IPS-20b (cell line): ENCODE data around the gene DLST.
"Not testable (repeated sequence)": the region's sequence is repeated elsewhere in the genome, so short reads cannot be mapped to it uniquely, and the experiment has no call there.

ENCODE experiments used
- H3K27ac ChIP-seq: one replicate; pipeline ENCODE4 v1.5.1; 2013; ENCODE audit warnings: low read length
- H3K27me3 ChIP-seq: 2 replicates; pipeline ENCODE4 v1.6.1; 2013; ENCODE audit warnings: mild to moderate bottlenecking, low read length, inconsistent platforms; ENCODE audit not compliant: insufficient read depth
- H3K36me3 ChIP-seq: 2 replicates; pipeline ENCODE4 v1.6.1; 2013; ENCODE audit warnings: low read depth, mild to moderate bottlenecking, inconsistent platforms, low read length, moderate library complexity; ENCODE audit not compliant: insufficient read depth
- H3K4me1 ChIP-seq: 2 replicates; pipeline ENCODE4 v1.6.1; 2013; ENCODE audit warnings: mild to moderate bottlenecking, control low read depth, inconsistent platforms, low read length, moderate library complexity; ENCODE audit not compliant: insufficient read depth
- H3K4me3 ChIP-seq: 2 replicates; pipeline ENCODE4 v1.5.1; 2013; ENCODE audit warnings: mild to moderate bottlenecking, low read length, inconsistent platforms
- H3K9ac ChIP-seq: 2 replicates; pipeline ENCODE4 v1.6.1; 2013; ENCODE audit warnings: low read depth, mild to moderate bottlenecking, inconsistent platforms, low read length, moderate library complexity
- H3K9me3 ChIP-seq: 2 replicates; pipeline ENCODE4 v1.6.1; 2013; ENCODE audit warnings: mild to moderate bottlenecking, low read depth, low read length, inconsistent platforms; ENCODE audit not compliant: insufficient read depth

DLST gene

DNA sequence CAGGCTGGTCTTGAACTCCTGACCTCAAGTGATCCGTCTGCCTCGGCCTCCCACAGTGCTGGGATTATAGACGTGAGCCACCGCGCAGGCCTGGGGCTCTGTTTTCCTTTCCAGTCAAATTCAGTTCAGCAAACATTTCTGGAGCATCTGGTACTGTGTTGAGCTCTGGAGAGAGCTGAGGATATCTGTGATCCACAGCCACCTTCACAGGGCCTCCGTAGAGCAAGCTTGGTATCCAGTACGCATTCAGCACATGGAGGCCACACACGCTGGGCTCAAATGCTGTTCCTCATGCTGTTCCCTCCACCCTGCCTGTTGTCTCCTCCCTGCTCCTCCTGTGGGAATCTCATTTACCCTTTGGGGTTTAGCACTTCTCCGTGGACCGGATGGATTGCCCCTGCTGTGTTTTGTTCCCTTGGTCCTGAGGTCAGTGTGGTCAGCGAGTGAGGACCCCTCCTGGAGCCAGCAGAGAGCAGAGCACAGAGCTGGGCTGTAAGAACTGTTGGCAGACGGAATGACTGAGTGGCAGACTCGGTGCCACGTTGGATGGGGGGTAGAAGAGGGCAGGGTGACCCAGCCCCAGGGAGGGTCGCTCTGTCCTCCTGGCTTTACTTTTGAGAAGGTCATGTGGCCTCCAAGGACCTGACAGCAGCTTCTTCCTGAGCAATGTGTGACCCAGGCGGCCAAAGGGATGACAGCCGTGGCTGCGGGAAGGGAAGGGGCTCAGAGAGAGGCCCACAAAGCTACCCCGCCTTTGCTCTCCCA lies 40.5 kb downstream of the DLST start:
- Histone ChIP-seq H3K4me3 (peak overlapping the region; percentile 82), H3K36me3 (no peaks in the 10 kb centered on the region), H3K27me3 (peaks cover 8% of the 10 kb centered on the region; the same call in 1 of the 2 replicates), H3K9me3 (no peaks in the 10 kb centered on the region), H3K27ac (no peak overlapping the region), H3K9ac (peak overlapping the region; percentile 83; the same call in 1 of the 2 replicates), H3K4me1 (no peaks in the 10 kb centered on the region)

DNA sequence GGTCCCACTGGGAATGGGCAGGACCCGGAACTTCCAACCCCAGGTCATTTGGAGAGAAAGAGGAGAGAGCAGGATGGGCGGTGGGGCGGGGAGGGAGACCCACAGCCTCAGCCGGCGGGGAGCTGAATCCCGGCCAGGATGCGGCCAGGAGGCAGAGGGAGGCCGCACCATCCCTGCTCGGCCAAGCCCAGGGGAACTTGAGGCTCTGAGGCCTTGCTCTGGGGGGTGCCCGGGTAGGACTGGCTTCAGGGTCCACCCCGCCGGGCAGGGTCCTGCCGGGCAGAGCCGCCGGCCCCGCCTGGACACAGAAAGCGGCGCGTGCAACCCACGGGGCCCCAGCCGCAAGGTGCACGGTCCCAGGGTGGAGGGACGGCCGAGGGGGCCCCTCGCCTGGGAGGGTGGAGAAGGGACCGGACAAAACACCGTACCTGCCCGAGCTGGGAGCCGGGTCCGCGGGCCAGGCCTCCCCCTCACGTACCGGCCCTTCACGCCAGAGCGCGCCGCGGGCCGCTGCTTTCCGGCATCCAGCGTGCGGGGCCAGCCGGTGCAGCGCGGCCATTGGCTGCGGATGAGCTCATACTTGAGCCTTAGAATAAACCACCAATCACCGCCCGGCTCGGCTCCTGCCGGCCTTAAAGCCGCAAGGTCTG lies 41.2 kb downstream of the DLST start, which contains the start of gene RPS6KL1:
TSS of gene RPS6KL1 (minus strand) at position 509 of the 650 bp plus-strand sequence. CDS start 1,719 bp downstream, outside the sequence.
- Histone ChIP-seq H3K36me3 (no peaks in the 10 kb centered on the region), H3K27ac (peak within 1 kb of the TSS; percentile 56), H3K4me1 (no peaks in the 10 kb centered on the region), H3K9me3 (no peaks in the 10 kb centered on the region), H3K4me3 (peak within 1 kb of the TSS; percentile 82), H3K9ac (peak within 1 kb of the TSS; percentile 83; the same call in 1 of the 2 replicates), H3K27me3 (peaks cover 8% of the 10 kb centered on the region; the same call in 1 of the 2 replicates)

DNA sequence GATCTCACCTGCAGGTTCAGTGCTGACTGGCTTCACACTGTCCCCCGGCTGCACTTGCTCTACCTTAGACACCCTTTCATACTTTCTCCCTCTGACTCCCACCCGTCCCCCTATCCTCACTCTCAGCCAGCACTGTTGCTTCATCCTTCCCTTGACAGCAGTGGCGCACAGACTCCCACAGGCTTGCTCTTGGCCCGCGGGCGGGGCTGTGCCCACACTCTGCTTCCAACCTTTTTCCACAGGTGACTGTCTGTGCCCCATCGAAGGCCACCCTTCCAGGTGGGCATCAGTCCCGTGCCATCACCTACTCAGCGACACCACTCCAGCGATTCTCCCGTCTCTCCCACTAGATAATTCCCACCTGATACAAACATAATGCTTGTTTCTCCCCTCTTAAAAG lies 42.3 kb downstream of the DLST start:
- Histone ChIP-seq H3K9me3 (no peaks in the 10 kb centered on the region), H3K27ac (no peak overlapping the region), H3K4me3 (no peak overlapping the region), H3K36me3 (no peaks in the 10 kb centered on the region), H3K4me1 (no peaks in the 10 kb centered on the region), H3K9ac (no peak overlapping the region), H3K27me3 (peaks cover 8% of the 10 kb centered on the region; the same call in 1 of the 2 replicates)

GRCh38 chr14:74927225-74927624 lies 45.5 kb downstream of the DLST start:
- no peak overlapping the region for H3K27ac ChIP-seq
- no peak overlapping the region for H3K4me3 ChIP-seq
- no peaks in the 10 kb centered on the region for H3K4me1 ChIP-seq
- no peaks in the 10 kb centered on the region for H3K36me3 ChIP-seq
- H3K27me3 ChIP-seq = peaks cover 5% of the 10 kb centered on the region; the same call in 1 of the 2 replicates
- H3K9ac ChIP-seq = no peak overlapping the region
- H3K9me3 ChIP-seq = no peaks in the 10 kb centered on the region

GRCh38 chr14:74929242-74929641 lies 47.5 kb downstream of the DLST start:
- Histone ChIP-seq H3K36me3 (no peaks in the 10 kb centered on the region), H3K27ac (no peak overlapping the region), H3K9ac (no peak overlapping the region), H3K4me3 (no peak overlapping the region), H3K4me1 (no peaks in the 10 kb centered on the region), H3K27me3 (no peaks in the 10 kb centered on the region; the same call in 1 of the 2 replicates), H3K9me3 (no peaks in the 10 kb centered on the region)

- not testable (repeated sequence) for H3K9me3 ChIP-seq, H3K27ac ChIP-seq, H3K27me3 ChIP-seq, H3K4me3 ChIP-seq, H3K36me3 ChIP-seq, H3K9ac ChIP-seq, H3K4me1 ChIP-seq
Measured at GRCh38 chr14:74931744-74932143, 50.0 kb downstream of the DLST start.

DNA sequence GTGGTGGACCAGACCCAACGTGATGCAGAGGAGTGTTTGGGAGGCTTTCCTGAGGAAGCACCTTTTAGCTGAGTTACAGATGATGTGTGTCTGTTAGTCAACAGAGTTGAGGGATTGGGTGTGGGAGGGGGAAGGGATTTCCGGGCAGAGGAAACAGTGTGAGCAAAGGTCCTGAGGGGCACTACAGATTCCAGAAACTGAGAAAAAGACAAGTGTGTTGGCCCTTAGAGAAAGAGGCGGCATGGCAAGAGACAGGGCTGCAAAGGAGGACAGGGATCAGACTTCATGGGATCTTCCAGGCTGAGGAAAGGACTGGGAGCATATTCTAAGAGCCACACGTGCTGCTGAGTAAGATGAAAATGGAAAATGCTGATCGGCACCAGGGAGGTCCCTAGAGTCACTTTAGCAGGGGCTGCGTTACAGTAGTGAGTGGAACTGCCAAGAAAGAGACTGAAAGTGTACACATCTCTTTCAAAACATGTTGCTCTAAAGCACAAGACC lies 50.7 kb downstream of the DLST start:
- Histone ChIP-seq H3K27me3 (no peaks in the 10 kb centered on the region), H3K36me3 (no peaks in the 10 kb centered on the region), H3K9ac (no peak overlapping the region), H3K27ac (no peak overlapping the region), H3K9me3 (no peaks in the 10 kb centered on the region), H3K4me1 (no peaks in the 10 kb centered on the region), H3K4me3 (no peak overlapping the region)

DNA sequence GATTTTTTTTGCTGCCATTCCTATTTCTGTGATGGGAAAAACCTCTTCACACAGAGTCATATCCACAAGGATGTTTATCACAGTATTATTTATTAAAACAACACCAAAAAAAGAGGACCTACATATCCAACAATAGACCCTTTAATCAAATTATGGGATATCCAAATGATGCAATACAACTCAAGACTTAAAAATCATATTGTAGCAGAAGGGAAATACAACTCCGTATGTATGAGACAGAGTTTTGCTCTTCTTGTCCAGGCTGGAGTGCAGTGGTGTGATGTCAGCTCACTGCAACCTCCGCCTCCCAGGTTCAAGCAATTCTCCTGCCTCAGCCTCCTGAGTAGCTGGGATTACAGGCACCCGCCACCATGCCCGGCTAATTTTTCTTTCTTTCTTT lies 51.2 kb downstream of the DLST start:
- H3K4me1 ChIP-seq, H3K9me3 ChIP-seq, H3K27me3 ChIP-seq, H3K27ac ChIP-seq, H3K9ac ChIP-seq, H3K4me3 ChIP-seq, H3K36me3 ChIP-seq: not testable (repeated sequence)

GRCh38 chr14:74934041-74934440 lies 52.3 kb downstream of the DLST start:
- Histone ChIP-seq H3K27me3 (no peaks in the 10 kb centered on the region), H3K9ac (no peak overlapping the region), H3K4me3 (no peak overlapping the region), H3K9me3 (no peaks in the 10 kb centered on the region), H3K36me3 (no peaks in the 10 kb centered on the region), H3K27ac (no peak overlapping the region), H3K4me1 (no peaks in the 10 kb centered on the region)

DNA sequence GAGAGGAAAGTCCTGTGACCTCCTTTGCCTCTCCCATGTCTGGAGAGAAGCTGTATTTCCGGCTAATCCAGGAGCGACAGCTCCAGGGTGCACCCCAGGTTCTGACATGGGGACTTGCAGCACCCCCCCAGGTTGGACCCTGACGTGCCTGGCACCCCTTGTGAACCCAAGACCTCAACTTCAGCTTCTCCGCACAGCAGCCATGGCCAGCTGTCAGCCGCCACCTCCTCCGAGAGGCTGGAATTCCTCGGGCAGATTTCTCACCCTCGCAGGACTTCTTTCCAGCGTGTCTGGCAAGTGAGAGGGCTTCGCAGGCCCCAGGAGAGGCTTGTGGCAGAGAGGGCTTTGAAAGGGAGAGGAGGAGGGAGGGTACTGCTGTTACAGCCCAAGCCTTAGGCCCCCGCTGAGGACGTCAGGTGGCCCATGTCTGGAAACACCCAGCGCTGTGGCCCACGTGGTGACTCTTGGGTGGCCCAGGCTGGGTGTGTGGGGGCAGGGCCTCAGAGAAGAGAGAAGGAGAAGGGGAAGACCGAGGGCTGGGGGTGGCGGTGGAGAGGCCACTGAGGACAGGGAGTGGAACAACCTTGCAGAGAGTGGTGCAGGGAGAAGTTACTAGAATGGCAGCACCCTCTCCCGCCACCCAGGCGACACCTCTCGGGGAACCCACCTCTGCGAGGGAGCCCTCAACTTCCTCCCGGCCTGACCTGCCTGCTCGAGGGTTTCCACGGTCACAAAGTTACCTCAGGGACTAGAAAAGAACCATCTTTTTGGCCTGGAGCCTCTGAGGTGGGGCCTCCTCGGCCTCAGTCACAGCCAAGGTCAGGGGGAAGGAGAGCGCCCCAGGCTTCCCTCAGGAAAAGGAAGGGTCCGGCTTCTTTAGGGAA lies 53.0 kb downstream of the DLST start:
- no peak overlapping the region for H3K9ac ChIP-seq
- H3K9me3 ChIP-seq = no peaks in the 10 kb centered on the region
- no peaks in the 10 kb centered on the region for H3K36me3 ChIP-seq
- no peak overlapping the region for H3K27ac ChIP-seq
- no peaks in the 10 kb centered on the region for H3K27me3 ChIP-seq
- no peak overlapping the region for H3K4me3 ChIP-seq
- H3K4me1 ChIP-seq = no peaks in the 10 kb centered on the region

GRCh38 chr14:74935360-74935680 lies 53.6 kb downstream of the DLST start:
- Histone ChIP-seq H3K27ac (no peak overlapping the region), H3K36me3 (no peaks in the 10 kb centered on the region), H3K4me3 (no peak overlapping the region), H3K4me1 (no peaks in the 10 kb centered on the region), H3K9ac (no peak overlapping the region), H3K27me3 (no peaks in the 10 kb centered on the region), H3K9me3 (no peaks in the 10 kb centered on the region)
